B cell (primary cell): ENCODE results near the gene PLCG1. TPM values are rescaled to one million over a fixed set of nuclear protein-coding genes. Genes with fewer than 3 reads are reported as not detected.

Experiments
- ATAC-seq: fragments of 200-7000 bp; cut with Tn5 transposase; one replicate; pipeline ENCODE4 v1.10.0; 2021; ENCODE audit warnings: low read depth, mild to moderate bottlenecking, moderate number of reproducible peaks, moderate library complexity
- CTCF ChIA-PET: fragments of 350-600 bp; sonication (Branson Sonifier 250); formaldehyde crosslinking; loops from one replicate; lab custom pipeline; 2021; ENCODE audit warnings: antibody characterized with exemption, inconsistent platforms; lab: Charles Lee
- POLR2A ChIA-PET: fragments of 350-600 bp; sonication (Branson Sonifier 250); formaldehyde crosslinking; loops from one replicate; lab custom pipeline; 2021; ENCODE audit warnings: antibody characterized with exemption; lab: Charles Lee
- DNase-seq: peaks from one replicate; pipeline ENCODE4 v3.0.0; 2013
- H2AFZ ChIP-seq: 2 replicates; pipeline ENCODE4 v1.6.1; 2012; ENCODE audit warnings: mild to moderate bottlenecking, low read depth, low read length; ENCODE audit not compliant: insufficient read depth, poor library complexity, severe bottlenecking
- H3K27ac ChIP-seq, 2 donors: 1 replicate in 1 of 2; 2 replicates in 1 of 2; pipeline ENCODE4 v1.5.1; 2012 to 2013; ENCODE audit warnings: low read length in 2 of 2, mild to moderate bottlenecking in 2 of 2, moderate library complexity in 1 of 2
- H3K27me3 ChIP-seq, 4 experiments: fragments of 200-600 bp in 1 of 4; sonication (generic) in 1 of 4; replicated peaks in 1 of 4; 1 replicate in 2 of 4; 2 replicates in 2 of 4; pipeline versions ENCODE4 v1.6.1 to v1.7.0; 2013 to 2016; ENCODE audit warnings: low read length in 3 of 4, mild to moderate bottlenecking in 2 of 4, mixed read lengths in 1 of 4, moderate library complexity in 1 of 4; ENCODE audit not compliant: insufficient read depth in 4 of 4, control insufficient read depth in 3 of 4; ENCODE audit errors: control extremely low read depth in 1 of 4
- H3K36me3 ChIP-seq, 2 experiments: replicated peaks in 1 of 2; 1 replicate in 1 of 2; 2 replicates in 1 of 2; pipeline versions ENCODE4 v1.6.1 to v1.7.1; 2013; ENCODE audit warnings: low read length in 1 of 2; ENCODE audit not compliant: insufficient read depth in 2 of 2, control insufficient read depth in 1 of 2; ENCODE audit errors: control extremely low read depth in 1 of 2, extremely low read depth in 1 of 2
- H3K4me1 ChIP-seq, 2 donors: fragments of 200-600 bp in 1 of 2; sonication (generic) in 1 of 2; 1 replicate in 1 of 2; 2 replicates in 1 of 2; pipeline versions ENCODE4 v1.5.1 to v1.6.1; 2013 to 2017; ENCODE audit warnings: low read length in 2 of 2; ENCODE audit not compliant: control insufficient read depth in 2 of 2, insufficient read depth in 2 of 2
- H3K4me2 ChIP-seq: replicated peaks from 2 replicates; pipeline ENCODE3; 2012; ENCODE audit warnings: mild to moderate bottlenecking, low read depth, low read length; ENCODE audit not compliant: poor library complexity, severe bottlenecking
- H3K4me3 ChIP-seq, 5 experiments: fragments of 200-600 bp in 1 of 5; sonication (generic) in 1 of 5; 1 replicate in 3 of 5; 2 replicates in 2 of 5; pipeline versions ENCODE4 v1.5.1 to v1.7.0; 2011 to 2016; ENCODE audit warnings: low read length in 4 of 5, mild to moderate bottlenecking in 4 of 5, low read depth in 2 of 5, control low read depth in 1 of 5, moderate library complexity in 1 of 5; ENCODE audit not compliant: insufficient read depth in 1 of 5; ENCODE audit errors: control extremely low read depth in 1 of 5, extremely low read depth in 1 of 5
- H3K79me2 ChIP-seq: fragments of 200-600 bp; sonication (generic); one replicate; pipeline ENCODE4 v1.6.0; 2016; ENCODE audit warnings: low read length; ENCODE audit not compliant: control insufficient read depth, insufficient read depth
- H3K9ac ChIP-seq: fragments of 200-600 bp; sonication (generic); 2 replicates; pipeline ENCODE4 v1.6.1; 2017; ENCODE audit warnings: mild to moderate bottlenecking, low read length, moderate library complexity
- H3K9me3 ChIP-seq, 3 donors: one replicate each; pipeline versions ENCODE4 v1.6.1 to v1.7.1; 2013; ENCODE audit warnings: low read length in 2 of 3; ENCODE audit not compliant: control insufficient read depth in 2 of 3, insufficient read depth in 1 of 3; ENCODE audit errors: control extremely low read depth in 1 of 3
- H4K20me1 ChIP-seq: 2 replicates; pipeline ENCODE4 v1.6.0; 2012; ENCODE audit warnings: mild to moderate bottlenecking, low read length; ENCODE audit not compliant: insufficient read depth, control insufficient read depth, poor library complexity, severe bottlenecking
- H3K27ac Mint-ChIP-seq: one replicate; pipeline ENCODE4 v1.8.0; 2021; ENCODE audit warnings: mixed read lengths
- H3K27me3 Mint-ChIP-seq: one replicate; pipeline ENCODE4 v1.8.0; 2021; ENCODE audit warnings: mixed read lengths
- H3K4me1 Mint-ChIP-seq: one replicate; pipeline ENCODE4 v1.8.0; 2021; ENCODE audit warnings: mixed read lengths
- H3K4me3 Mint-ChIP-seq: one replicate; pipeline ENCODE4 v1.8.0; 2021; ENCODE audit warnings: mixed read lengths
- H3K9me3 Mint-ChIP-seq: one replicate; pipeline ENCODE4 v1.8.0; 2022; ENCODE audit warnings: mixed read lengths; ENCODE audit not compliant: insufficient read depth
- EZH2 ChIP-seq: IDR thresholded peaks from 2 replicates; pipeline ENCODE4 v1.6.1; 2012; ENCODE audit warnings: borderline replicate concordance, low read depth, mild to moderate bottlenecking, moderate library complexity, low read length; ENCODE audit not compliant: insufficient read depth, poor library complexity, severe bottlenecking
- WGBS: methylation state at CpG from one replicate; pipeline ENCODE4 v1.1.5; 2013; ENCODE audit warnings: missing lambda C conversion rate; ENCODE audit not compliant: insufficient coverage; 5-methylcytosine and 5-hydroxymethylcytosine counted together
- intact Hi-C: fragments of 100-400 bp; cut with micrococcal nuclease; formaldehyde crosslinking; loops from one replicate; pipeline ENCODE4 v1.10.0; 2022
- polyA plus RNA-seq: library from polyadenylated mRNA; depleted of rRNA; stranded (reverse); fragments of >200 nt; gene quantifications from 2 replicates; pipeline ENCODE4 v1.2.3, GENCODE V29; 2012
- total RNA-seq, 2 donors: library from RNA; stranded (reverse); fragments of 120-200 nt in 1 of 2; gene quantifications; 1 replicate in 1 of 2; 2 replicates in 1 of 2; pipeline versions ENCODE4 v1.2.3 to v1.2.4, GENCODE V29; 2013 to 2022
- TF ChIP-seq, protein P1 (sequence below): fragments of 200-600 bp; IDR thresholded peaks from one replicate; pipeline ENCODE4 v1.8.0; 2022; ENCODE audit warnings: antibody characterized with exemption, mild to moderate bottlenecking

The PLCG1 gene
- total and polyA plus RNA-seq, 2 donors (not counting 1 experiment from before 2014, with no cell fraction given): 98.7 to 101 TPM

DNA sequence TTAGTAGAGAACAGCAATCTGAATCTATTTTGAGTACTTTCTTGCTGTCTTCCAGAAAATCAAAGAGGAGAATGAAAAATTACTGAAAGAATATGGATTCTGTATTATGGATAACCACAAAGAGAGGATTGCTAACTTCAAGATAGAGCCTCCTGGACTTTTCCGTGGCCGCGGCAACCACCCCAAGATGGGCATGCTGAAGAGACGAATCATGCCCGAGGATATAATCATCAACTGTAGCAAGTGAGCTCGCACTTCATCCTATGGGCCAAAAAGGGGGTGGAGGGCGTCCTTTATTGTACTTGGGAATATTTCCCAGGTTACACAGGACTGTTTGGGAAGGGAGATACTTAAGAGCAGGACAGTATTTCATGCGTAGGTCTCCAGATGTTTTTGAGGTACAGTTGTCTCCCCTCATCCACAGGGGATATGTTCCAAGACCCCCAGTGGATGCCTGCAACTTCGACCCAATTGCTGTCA, 37.3 kb upstream of the PLCG1 start:
- no peaks in the 10 kb centered on the region for H3K9me3 ChIP-seq
- peaks cover 6% of the 10 kb centered on the region for H3K79me2 ChIP-seq
- ChIA-PET CTCF (interaction anchor here (0.7 to 8.9 kb wide), 4 partner anchors 110 to 238 kb away, joined by 3 to 204 read pairs (median 88); no protein-coding TSS in a partner anchor), POLR2A (no interaction called here)
- DNase-seq (no peak), ATAC-seq (no peak)
- no peak overlapping the region for H3K4me3 ChIP-seq
- intact Hi-C loops: no loop called here
- H3K27ac Mint-ChIP-seq: no peak overlapping the region
- H3K9me3 Mint-ChIP-seq: no peaks in the 10 kb centered on the region
- WGBS: 94% methylated on average over 7 of the region's 9 CpGs
- no peak overlapping the region for H3K4me3 Mint-ChIP-seq
- H3K9ac ChIP-seq: no peak overlapping the region
- H3K27ac ChIP-seq: no peak overlapping the region
- H3K4me2 ChIP-seq: no peak overlapping the region
- peaks cover 6 to 85% of the 10 kb centered on the region in 2 experiments for H3K36me3 ChIP-seq
- no peaks in the 10 kb centered on the region for H3K4me1 ChIP-seq
- H3K27me3 Mint-ChIP-seq: no peaks in the 10 kb centered on the region
- peaks cover 11% of the 10 kb centered on the region for H4K20me1 ChIP-seq
- H3K4me1 Mint-ChIP-seq: no peaks in the 10 kb centered on the region
- no peak overlapping the region for H2AFZ ChIP-seq
- TF ChIP-seq, protein P1, sequence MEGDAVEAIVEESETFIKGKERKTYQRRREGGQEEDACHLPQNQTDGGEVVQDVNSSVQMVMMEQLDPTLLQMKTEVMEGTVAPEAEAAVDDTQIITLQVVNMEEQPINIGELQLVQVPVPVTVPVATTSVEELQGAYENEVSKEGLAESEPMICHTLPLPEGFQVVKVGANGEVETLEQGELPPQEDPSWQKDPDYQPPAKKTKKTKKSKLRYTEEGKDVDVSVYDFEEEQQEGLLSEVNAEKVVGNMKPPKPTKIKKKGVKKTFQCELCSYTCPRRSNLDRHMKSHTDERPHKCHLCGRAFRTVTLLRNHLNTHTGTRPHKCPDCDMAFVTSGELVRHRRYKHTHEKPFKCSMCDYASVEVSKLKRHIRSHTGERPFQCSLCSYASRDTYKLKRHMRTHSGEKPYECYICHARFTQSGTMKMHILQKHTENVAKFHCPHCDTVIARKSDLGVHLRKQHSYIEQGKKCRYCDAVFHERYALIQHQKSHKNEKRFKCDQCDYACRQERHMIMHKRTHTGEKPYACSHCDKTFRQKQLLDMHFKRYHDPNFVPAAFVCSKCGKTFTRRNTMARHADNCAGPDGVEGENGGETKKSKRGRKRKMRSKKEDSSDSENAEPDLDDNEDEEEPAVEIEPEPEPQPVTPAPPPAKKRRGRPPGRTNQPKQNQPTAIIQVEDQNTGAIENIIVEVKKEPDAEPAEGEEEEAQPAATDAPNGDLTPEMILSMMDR: no peak
- no peak for TF ChIP-seq EZH2
- no peaks in the 10 kb centered on the region for H3K27me3 ChIP-seq

DNA sequence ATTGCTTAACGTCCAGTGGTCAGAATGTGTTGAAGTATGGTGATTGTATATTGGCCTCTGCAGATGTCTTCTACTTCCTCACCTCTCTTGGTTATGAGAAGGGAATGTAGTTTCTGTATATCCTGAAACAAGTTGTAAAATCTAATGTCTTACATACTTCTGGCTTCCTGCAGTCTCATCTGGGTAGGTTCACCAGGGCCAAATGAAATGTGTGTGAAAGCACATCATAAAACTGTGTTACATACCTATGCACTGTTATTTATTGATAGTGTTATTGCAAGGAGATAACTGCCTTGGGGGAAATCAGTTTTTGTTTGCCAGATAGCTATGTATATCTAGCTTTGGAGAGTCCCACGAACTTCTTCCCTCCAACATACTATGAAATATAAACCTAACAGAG, 35.7 kb upstream of the PLCG1 start:
- Histone ChIP-seq H4K20me1 (peaks cover under 1% of the 10 kb centered on the region), H3K9me3 (no peaks in the 10 kb centered on the region), H3K4me1 (no peaks in the 10 kb centered on the region), H2AFZ (no peak overlapping the region), H3K9ac (no peak overlapping the region), H3K4me3 (no peak overlapping the region), H3K27me3 (no peaks in the 10 kb centered on the region), H3K4me2 (no peak overlapping the region), H3K36me3 (peaks cover 6 to 79% of the 10 kb centered on the region in 2 experiments), H3K27ac (no peak overlapping the region), H3K79me2 (peaks cover 3% of the 10 kb centered on the region)
- Mint-ChIP-seq H3K27me3 (no peaks in the 10 kb centered on the region), H3K9me3 (no peaks in the 10 kb centered on the region), H3K4me1 (no peaks in the 10 kb centered on the region), H3K4me3 (no peak overlapping the region), H3K27ac (no peak overlapping the region)
- TF ChIP-seq EZH2: no peak
- TF ChIP-seq, protein P1: no peak
- CTCF ChIA-PET: no interaction called here
- ATAC-seq (no peak), DNase-seq (no peak)
- POLR2A ChIA-PET: no interaction called here
- WGBS: no CpG with 5 or more reads among the region's 2 CpGs
- intact Hi-C loops: no loop called here
